ENCODE measurements around the gene SAMHD1.
"Not testable (repeated sequence)": the region's sequence is repeated elsewhere in the genome, so short reads cannot be mapped to it uniquely, and the experiment has no call there.

DNA sequence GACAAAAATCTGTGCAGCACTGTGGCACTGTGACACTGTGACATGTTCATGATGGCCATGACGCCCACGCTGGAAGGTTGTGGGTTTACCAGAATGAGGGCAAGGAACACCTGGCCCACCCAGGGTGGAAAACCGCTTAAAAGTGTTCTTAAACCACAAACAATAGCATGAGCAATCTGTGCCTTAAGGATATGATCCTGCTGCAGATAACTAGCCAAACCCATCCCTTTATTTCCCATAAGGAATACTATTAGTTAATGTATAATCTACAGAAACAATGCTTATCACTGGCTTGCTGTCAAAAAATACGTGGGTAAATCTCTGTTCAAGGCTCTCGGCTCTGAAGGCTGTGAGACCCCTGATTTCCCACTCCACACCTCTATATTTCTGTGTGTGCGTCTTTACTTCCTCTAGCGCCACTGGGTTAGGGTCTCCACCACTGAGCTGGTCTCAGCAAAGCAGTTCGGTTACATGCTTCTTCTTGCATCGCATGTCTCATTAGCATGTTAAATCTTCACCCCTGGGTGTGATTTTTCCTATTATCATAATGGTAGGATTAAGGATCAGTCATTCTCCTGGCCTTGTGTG is 10.9 kb upstream of the SAMHD1 start:
- TF ChIP-seq ATF7 (IDR thresholded peaks at IDR 0.05); ATF7 (CRISPR knock-in tag; IDR thresholded peaks at IDR 0.05); MED1 (CRISPR knock-in tag; IDR thresholded peaks at IDR 0.05); ZBTB1 (CRISPR knock-in tag; IDR thresholded peaks at IDR 0.05; ENCODE audit: borderline replicate concordance); MIXL1 (CRISPR knock-in tag; IDR thresholded peaks at IDR 0.05); EZH2 (conservative IDR thresholded peaks at IDR 0.05; ENCODE audit: low read depth, low read length); SP1 (IDR thresholded peaks at IDR 0.05); SP1 (CRISPR knock-in tag; IDR thresholded peaks at IDR 0.05); NPAS2 (CRISPR knock-in tag; IDR thresholded peaks at IDR 0.05; ENCODE audit: borderline replicate concordance): not testable (repeated sequence)
- TF ChIP-seq, protein P1, sequence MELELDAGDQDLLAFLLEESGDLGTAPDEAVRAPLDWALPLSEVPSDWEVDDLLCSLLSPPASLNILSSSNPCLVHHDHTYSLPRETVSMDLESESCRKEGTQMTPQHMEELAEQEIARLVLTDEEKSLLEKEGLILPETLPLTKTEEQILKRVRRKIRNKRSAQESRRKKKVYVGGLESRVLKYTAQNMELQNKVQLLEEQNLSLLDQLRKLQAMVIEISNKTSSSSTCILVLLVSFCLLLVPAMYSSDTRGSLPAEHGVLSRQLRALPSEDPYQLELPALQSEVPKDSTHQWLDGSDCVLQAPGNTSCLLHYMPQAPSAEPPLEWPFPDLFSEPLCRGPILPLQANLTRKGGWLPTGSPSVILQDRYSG (CRISPR knock-in tag; IDR thresholded peaks at IDR 0.05): not testable (repeated sequence)
